Esophagus (tissue), 2 donors: ENCODE results near the gene FAM167B. TPM values are rescaled to one million over a fixed set of nuclear protein-coding genes. Genes with fewer than 3 reads are reported as not detected.

Experiments used
- H3K27ac ChIP-seq, 2 donors: one replicate each; pipeline ENCODE4 v1.5.1; 2013; ENCODE audit warnings: low read depth in 2 of 2, mild to moderate bottlenecking in 2 of 2, inconsistent platforms in 1 of 2, low read length in 1 of 2, moderate library complexity in 1 of 2
- H3K27me3 ChIP-seq, 2 donors: one replicate each; pipeline ENCODE4 v1.6.1; 2013; ENCODE audit warnings: low read length in 2 of 2, control low read depth in 1 of 2, mild to moderate bottlenecking in 1 of 2; ENCODE audit not compliant: insufficient read depth in 2 of 2, control insufficient read depth in 1 of 2
- H3K36me3 ChIP-seq, 2 donors: one replicate each; pipeline ENCODE4 v1.6.1; 2013; ENCODE audit warnings: low read length in 1 of 2; ENCODE audit not compliant: control insufficient read depth in 2 of 2, insufficient read depth in 2 of 2
- H3K4me1 ChIP-seq, 2 donors: one replicate each; pipeline ENCODE4 v1.6.1; 2013; ENCODE audit warnings: low read length in 1 of 2; ENCODE audit not compliant: control insufficient read depth in 2 of 2, insufficient read depth in 2 of 2
- H3K4me3 ChIP-seq, 2 donors: one replicate each; pipeline ENCODE4 v1.5.1; 2013; ENCODE audit warnings: low read length in 2 of 2, mild to moderate bottlenecking in 2 of 2, low read depth in 1 of 2, moderate library complexity in 1 of 2
- H3K9me3 ChIP-seq, 2 donors: one replicate each; pipeline ENCODE4 v1.6.1; 2013; ENCODE audit warnings: mild to moderate bottlenecking in 2 of 2, low read depth in 1 of 2, low read length in 1 of 2, moderate library complexity in 1 of 2; ENCODE audit not compliant: control insufficient read depth in 2 of 2, insufficient read depth in 1 of 2
- WGBS, 2 donors: extraction: QIAGEN DNeasy Blood & Tissue Kit; methylation state at CpG; one replicate each; pipeline ENCODE4 v1.1.7; 2013; 5-methylcytosine and 5-hydroxymethylcytosine counted together
- polyA plus RNA-seq, 2 donors: library from polyadenylated mRNA; stranded (reverse); fragments of 200-250 nt; gene quantifications; one replicate each; pipeline ENCODE4 v1.2.3, GENCODE V29; 2013
- donor health status: healthy with polysubstance abuse.
- donor health status: Bipolar disorder and iron deficiency.

FAM167B gene
- polyA plus RNA-seq, 2 donors = 1.8 to 2.0 TPM

DNA sequence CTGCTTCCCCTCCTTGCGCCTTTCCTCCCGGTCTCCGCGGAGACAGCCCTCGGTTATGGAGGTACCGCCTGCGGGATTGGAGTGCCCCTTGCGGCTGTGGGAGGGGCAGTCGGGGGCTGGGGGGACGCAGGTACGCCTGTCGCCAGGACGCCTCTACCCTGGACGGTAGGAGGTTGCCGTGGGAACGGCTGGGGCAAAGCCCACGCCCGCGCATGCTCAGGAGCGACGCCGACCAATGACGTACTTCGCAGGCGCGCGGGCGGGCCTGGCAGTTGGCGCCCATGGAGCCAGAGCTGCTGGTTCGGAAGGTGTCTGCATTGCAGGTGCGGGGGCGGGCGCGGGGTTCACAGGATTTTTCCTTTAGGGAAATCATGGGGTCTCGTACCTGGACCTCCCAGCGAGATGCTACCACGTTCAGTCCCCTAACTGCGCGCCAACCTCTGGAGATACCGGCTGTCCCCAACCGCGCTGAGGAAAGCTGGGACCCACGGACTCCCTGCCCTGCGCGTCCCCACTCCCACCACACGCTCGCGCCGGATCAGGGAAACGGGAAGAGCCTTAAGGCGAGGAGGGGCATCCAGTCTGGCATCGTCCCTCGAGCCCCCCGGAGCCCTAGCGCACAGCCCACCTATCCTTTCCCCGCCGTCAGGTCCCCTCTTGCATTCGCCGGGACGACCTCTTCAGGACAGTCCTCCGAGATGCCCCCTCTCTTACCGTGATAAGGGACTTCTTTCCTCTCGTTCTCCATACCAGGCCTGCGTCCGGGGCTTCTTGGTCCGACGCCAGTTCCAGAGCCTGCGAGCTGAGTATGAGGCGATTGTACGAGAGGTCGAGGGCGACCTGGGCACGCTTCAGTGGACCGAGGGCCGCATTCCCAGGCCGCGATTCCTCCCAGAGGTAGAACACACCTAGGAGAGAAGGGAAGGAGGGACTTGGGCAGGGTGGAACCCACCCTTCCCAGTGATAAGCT lies 41.3 kb upstream of the FAM167B start, which contains the start of gene IQCC:
TSS of gene IQCC (plus strand) at position 271 of the 970 bp plus-strand sequence. CDS start at position 282, 11 bp downstream.
- WGBS, 2 donors = 1 to 2% methylated on average over 73 to 77 of the region's 77 CpGs
- peak within 1 kb of the TSS; percentile 72 to 78 for H3K4me3 ChIP-seq
- no peaks in the 10 kb centered on the region for H3K27me3 ChIP-seq
- no peaks in the 10 kb centered on the region for H3K9me3 ChIP-seq
- peak within 1 kb of the TSS in 1 of 2 donors; percentile 37 for H3K27ac ChIP-seq
- H3K36me3 ChIP-seq = no peaks in the 10 kb centered on the region
- H3K4me1 ChIP-seq = peaks cover 7 to 25% of the 10 kb centered on the region in 2 donors

DNA sequence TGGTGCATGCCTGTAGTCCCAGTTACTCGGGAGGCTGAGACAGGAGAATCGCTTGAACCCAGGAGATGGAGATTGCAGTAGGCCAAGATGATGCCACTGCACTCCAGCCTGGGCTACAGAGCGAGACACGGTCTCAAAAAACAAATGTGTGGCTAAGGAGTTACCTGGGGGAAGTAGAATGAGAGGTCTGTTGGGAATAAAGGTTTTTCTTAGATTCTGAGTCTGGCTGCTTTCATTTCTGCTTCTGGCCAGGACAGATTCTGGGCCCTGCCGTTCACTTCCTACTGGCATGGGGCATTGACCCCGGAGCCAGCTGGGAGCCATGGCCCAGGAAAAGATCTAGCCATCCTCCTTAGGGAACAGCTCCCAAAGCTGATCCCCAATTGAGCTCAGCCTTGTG lies 38.6 kb upstream of the FAM167B start:
- no peak overlapping the region for H3K4me3 ChIP-seq
- H3K9me3 ChIP-seq = no peaks in the 10 kb centered on the region
- no peaks in the 10 kb centered on the region for H3K27me3 ChIP-seq
- WGBS, 2 donors = 82 to 86% methylated on average over 6 of the region's 6 CpGs
- no peak overlapping the region for H3K27ac ChIP-seq
- H3K4me1 ChIP-seq = peaks cover 3 to 20% of the 10 kb centered on the region in 2 donors
- H3K36me3 ChIP-seq = no peaks in the 10 kb centered on the region

- H3K4me1 ChIP-seq = peaks cover 3 to 20% of the 10 kb centered on the region in 2 donors
- H3K9me3 ChIP-seq = no peaks in the 10 kb centered on the region
- 60 to 70% methylated on average over 5 of the region's 5 CpGs for WGBS, 2 donors
- no peaks in the 10 kb centered on the region for H3K36me3 ChIP-seq
- H3K27me3 ChIP-seq = no peaks in the 10 kb centered on the region
- no peak within 1 kb of the TSS for H3K4me3 ChIP-seq
- H3K27ac ChIP-seq = no peak within 1 kb of the TSS
Observed at GRCh38 chr1:32208891-32209328, 38.1 kb upstream of the FAM167B start, which contains the start of gene DCDC2B. DCDC2B (plus strand) TSS chr1:32209089; CDS start chr1:32209094, 5 bp downstream.

DNA sequence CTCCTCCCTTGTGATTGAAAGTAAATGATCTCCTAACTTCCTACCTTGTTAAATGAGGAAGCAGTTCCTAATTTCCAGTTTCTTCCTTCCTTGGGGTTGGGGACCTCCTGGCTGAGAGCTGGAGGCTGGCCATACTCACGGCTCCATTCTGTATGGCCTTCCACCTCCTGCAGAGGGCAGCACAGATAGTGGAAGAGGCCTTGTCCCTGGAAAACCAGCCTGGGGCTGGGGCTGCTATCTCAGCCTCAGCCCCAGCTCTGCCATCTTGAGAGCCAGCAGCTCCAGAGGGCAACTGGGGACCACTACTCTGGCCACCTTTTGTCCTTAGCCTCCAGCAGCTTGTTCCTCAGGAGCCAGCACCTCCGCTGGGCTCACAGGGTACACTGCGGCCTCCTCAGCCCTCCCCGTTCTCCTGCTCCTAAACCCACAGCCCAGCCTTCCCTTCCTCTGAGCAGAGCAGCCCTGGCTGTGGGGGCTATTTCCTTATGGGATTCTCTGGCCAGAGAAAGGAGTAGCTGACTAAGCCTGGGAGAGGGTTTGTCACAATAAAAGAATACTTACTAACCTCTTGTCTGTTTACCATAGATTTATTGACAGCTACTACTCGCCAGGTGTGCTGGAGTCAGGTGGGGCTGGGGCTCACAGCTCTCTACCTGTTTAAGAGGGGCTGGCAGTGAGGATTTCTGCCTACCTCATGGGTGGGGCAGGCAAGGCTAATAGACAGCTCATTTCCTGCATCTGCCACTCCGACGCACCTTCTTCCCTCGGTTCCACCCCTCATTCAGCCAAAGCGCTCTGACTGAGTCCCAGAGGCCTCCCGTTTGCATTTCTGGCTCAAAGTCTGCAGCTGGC lies 31.2 kb upstream of the FAM167B start:
- Histone ChIP-seq H3K27ac (peak overlapping the region in 1 of 2 donors; percentile 28), H3K27me3 (no peaks in the 10 kb centered on the region), H3K9me3 (no peaks in the 10 kb centered on the region), H3K4me3 (no peak overlapping the region), H3K4me1 (peaks cover 0 to 2% of the 10 kb centered on the region in 2 donors), H3K36me3 (peaks cover 0 to 15% of the 10 kb centered on the region in 2 donors)
- WGBS, 2 donors = 72 to 75% methylated on average over 10 of the region's 10 CpGs

DNA sequence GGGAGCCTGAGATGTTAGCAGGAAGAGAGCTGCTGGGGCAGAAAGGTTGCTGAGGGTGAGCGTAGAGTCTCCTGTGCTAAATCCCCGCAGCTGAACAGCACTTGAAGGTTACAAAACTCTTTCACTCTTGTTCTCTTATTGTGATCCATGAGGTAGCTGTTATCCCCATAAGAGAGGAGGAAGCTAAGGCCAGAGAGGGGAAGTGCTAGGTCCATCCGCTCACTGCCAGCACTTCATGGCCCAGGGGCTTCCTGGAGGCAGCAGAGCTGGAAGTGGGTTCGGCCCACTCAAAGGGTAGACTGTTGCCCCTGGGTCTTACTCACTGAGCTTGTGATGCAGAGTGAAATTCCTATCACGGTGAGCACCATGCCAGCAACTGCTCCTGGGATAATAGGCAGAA lies 30.5 kb upstream of the FAM167B start:
- peaks cover 0 to 15% of the 10 kb centered on the region in 2 donors for H3K36me3 ChIP-seq
- WGBS, 2 donors = 90 to 91% methylated on average over 5 of the region's 5 CpGs
- no peak overlapping the region for H3K4me3 ChIP-seq
- no peaks in the 10 kb centered on the region for H3K27me3 ChIP-seq
- H3K27ac ChIP-seq = peak overlapping the region in 1 of 2 donors; percentile 30
- H3K4me1 ChIP-seq = peaks cover 2 to 7% of the 10 kb centered on the region in 2 donors
- H3K9me3 ChIP-seq = no peaks in the 10 kb centered on the region

DNA sequence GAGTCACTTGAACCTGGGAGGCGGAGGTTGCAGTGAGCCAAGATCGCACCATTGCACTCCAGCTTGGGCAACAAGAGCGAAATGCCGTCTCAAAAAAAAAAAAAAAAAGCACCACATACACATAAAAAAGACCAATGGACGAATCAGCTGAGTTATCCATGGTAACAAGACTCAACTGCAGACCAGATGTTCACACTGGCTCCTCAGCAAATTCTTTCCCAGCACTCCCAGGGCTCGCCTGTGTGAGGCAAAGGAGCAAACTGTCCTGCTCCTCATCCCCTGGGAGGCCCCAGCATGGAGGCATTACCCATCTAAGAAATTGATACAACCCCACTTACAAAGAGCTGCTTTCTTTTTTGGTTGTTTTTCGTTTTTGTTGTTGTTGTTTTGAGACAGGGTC lies 28.0 kb upstream of the FAM167B start:
- Histone ChIP-seq H3K27ac (no peak overlapping the region), H3K27me3 (no peaks in the 10 kb centered on the region), H3K4me3 (no peak overlapping the region), H3K4me1 (peaks cover 2 to 11% of the 10 kb centered on the region in 2 donors), H3K9me3 (no peaks in the 10 kb centered on the region), H3K36me3 (peaks cover 0 to 16% of the 10 kb centered on the region in 2 donors)
- 87 to 89% methylated on average over 7 of the region's 7 CpGs for WGBS, 2 donors

- Histone ChIP-seq H3K27ac (peak overlapping the region; percentile 12 to 63), H3K9me3 (no peaks in the 10 kb centered on the region), H3K36me3 (peaks cover 0 to 14% of the 10 kb centered on the region in 2 donors), H3K4me1 (peaks cover 2 to 11% of the 10 kb centered on the region in 2 donors), H3K27me3 (no peaks in the 10 kb centered on the region), H3K4me3 (peak overlapping the region; percentile 11 to 92)
- 82 to 83% methylated on average over 4 of the region's 4 CpGs for WGBS, 2 donors
Observed at GRCh38 chr1:32220746-32221580, 26.1 kb upstream of the FAM167B start.

DNA sequence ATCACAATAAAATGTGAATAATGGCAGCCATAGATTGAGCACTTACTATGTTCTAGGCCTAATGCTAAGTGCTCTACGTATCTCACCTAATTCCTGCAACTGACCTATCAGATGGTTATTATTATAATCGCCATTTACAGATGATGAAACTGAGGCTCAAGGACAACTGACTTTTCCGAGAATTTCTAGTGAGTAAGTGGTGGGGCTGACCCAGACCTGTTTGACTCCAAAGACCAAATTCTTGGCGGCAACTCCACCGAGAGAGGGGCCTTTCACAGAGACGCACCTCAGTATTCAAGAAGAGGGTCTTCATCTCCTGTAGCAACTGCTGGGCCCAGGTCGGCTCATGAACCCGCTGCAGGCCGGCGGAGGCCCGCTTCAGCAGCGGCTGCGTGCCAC lies 25.4 kb upstream of the FAM167B start:
- Histone ChIP-seq H3K4me3 (peak overlapping the region; percentile 85 to 92), H3K27ac (peak overlapping the region in 1 of 2 donors; percentile 88), H3K4me1 (peaks cover 2 to 11% of the 10 kb centered on the region in 2 donors), H3K36me3 (peaks cover 0 to 18% of the 10 kb centered on the region in 2 donors), H3K9me3 (no peaks in the 10 kb centered on the region), H3K27me3 (no peaks in the 10 kb centered on the region)
- 7% methylated on average over 13 of the region's 13 CpGs for WGBS, 2 donors
